GM03348 (cell line): ENCODE results near the gene BCDIN3D.

Experiments
- DNase-seq: peaks from one replicate; pipeline ENCODE4 v3.0.0; 2012; ENCODE audit warnings: low spot score

Gene BCDIN3D

DNA sequence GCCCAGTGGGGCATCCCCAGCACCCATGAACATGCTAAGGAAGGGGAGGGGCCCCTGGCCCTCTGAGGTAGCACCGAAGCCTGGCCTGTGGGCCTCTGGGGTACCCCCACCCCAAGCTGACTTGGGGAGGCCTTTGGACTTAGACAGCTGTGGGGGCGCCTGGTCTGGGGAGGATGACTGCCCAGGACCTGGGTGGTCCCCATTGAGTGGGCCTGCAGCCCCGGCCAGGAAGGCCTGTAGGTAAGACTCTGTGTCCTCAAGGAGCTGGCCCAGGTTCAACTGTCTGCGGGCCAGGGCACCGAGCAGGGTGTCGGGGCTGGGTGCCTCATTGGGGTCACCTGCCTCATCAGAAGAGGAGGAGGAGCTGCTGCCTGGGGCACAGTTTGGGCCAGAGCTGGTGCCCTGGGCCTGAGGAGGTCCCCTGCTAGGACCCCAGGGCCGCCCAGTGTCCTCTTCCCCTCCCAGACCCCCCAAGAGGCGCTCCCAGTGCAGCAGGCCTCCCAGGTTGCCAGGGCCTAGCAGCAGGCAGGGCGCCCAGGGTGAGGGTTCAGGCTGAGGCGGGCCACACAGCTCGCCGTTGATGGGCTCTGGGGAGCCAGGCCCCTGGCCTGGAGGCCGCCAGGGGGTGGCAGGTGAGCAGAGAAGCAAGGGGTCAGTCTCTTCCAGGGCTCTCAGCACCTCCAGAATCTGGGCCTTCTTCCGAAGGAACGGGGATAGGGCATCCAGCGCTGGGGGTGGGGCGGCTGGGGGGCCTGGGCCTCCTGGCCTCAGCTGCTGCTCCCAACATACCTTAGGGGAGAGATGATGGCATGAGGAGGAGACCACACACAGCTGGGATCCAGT, 46.1 kb downstream of the BCDIN3D start:
- DNase-seq = no peak

DNA sequence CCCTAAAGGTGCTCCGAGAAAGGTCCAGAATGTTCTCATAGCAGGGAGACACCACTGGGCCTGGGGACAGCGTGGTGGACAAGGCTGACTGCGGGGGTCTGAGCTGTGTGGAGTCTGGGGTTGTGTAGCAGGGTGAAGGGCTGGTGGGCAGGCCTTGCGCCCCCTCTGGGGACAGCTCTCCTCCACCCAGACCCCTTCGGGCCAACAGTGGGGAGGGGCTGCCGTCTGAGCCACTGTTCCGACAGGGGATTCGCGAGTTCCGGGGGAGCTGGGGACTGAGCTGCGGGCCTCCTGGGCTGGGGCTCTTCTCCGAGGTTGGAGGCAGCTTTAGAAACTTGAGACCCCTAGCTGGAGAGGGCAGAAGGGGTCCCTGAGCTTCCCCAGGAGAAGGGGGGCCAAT, 46.8 kb downstream of the BCDIN3D start:
- DNase-seq = no peak

DNA sequence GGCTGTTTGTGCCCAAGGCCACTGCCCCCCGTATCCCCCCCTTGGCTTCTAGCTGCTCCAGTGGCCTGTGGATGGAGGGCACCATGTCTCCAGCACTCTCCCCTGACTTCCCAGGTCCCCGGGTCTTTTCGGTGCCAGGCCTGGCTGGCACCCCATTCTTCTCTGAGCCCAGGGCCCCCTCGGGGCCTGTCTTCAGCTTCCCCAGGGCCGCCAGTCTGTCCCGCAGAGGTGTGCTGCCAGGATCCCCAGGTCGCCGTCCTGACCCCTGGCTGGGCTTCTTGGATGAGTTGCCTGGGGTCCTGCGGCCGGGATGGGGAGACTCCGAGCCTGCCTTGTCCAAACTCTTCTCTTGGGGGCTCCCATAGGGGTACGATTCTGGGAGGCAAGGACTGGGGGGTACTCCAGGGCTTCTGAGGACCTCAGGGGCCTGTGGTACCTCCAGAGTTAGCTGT, 47.2 kb downstream of the BCDIN3D start:
- DNase-seq = no peak

DNA sequence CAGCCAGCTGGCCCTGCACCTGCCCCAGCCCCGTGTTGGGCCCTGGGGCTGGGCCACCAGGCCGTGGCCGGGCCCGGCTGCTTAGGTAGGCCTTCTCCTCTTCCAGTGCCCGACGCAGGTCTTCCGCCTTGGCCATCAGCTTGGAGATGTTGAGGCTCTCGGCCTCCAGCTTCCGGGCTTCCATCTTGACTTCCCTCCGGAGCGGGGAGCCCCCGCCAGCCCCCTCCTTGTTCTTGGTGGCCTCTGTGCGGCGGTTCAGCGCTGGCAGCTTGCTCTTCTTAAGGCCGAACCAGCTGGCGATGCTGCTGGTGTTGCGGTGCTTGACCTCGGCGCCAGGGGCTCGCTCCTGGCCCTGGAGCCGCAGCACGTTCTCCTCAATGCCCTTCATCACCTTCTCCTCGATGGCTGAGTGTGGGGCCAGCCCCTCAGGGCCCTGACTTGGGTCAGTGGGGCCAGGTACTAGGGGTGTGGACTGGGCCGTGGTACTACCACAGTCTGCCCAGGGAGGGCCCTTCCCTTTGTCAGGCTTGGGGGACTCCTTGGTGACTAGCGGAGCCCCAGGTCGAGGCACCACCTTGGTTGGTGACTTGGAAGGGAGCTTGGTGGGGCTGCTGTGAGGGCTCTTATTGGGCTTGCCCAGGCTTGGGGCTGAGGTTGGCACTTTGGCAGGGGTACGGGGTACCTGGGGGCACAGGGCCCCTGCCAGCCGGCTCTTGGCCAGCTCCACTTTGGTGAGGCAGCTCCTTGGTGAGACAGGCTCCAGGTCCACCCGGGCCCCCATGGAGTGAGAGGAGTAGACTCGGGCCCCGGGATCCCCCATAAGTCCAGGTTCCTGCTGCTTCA, 47.9 kb downstream of the BCDIN3D start:
- no peak for DNase-seq

DNA sequence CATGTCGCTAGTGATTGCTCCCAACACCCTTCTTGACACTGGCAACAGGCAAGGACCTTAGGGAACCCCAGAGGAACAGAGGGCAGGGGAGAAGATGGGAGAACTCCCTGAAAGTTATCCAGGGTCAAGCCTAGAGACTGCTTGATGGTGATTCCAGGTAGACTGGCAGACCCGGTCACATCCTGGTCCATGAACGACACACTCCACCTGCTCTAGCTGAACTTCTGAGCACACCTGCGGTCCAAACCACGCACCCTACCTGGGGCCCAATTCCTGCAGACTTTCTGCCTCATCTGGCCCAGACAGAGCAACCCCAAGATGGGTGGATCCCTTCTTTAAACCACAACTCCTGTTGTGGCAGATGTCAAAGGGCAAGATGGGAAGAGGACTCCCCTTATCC, 48.9 kb downstream of the BCDIN3D start:
- no peak for DNase-seq

DNA sequence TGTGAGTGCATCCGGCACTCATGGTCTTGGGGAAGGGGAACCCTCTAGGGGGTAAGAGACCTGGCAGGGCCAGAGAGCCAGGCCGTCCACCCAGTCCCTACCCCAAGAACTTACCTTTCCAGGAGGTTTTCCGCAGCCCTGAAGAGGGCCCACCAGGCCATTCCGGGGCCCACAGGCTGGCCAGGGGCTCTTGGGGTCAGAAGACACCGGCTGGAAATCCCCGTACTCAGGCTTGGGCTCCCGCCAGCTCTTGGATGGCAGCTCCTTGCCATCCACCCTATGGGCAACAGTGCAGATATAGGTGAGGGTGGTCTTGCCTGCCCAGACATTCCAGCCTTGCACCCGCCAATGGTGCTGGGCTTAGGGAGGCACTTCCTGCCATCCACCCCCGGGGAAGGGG, 49.3 kb downstream of the BCDIN3D start:
- DNase-seq = no peak

DNA sequence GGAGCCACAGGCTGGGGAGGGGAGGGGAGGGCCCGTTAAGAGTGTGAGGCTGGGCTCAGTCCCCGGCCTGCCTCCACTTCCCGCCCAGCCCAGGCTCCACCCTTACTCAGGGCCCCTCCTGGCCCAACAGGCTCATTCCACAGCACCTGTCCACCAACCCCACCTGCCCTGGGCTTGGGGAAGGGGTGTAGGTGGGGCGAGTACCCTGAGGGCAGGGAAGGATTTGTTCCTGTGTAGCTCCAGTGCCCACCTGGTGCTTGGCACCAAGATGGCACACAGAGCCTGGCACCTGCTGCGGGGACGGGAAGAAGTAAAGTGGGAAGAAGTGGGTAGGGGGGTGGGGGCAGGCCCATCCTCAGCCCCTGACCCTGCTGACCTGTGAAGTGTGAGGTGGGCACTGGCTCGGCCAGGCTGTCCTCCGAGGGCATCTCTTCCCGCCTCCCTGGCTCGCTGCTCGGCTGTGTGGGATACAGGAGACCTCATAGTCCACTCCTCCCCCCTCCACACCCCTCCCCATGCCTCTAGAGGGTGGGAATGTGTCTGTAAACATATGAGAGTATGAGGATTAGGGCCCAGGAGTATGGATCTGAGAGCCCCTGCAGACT, 49.8 kb downstream of the BCDIN3D start:
- DNase-seq = no peak

DNA sequence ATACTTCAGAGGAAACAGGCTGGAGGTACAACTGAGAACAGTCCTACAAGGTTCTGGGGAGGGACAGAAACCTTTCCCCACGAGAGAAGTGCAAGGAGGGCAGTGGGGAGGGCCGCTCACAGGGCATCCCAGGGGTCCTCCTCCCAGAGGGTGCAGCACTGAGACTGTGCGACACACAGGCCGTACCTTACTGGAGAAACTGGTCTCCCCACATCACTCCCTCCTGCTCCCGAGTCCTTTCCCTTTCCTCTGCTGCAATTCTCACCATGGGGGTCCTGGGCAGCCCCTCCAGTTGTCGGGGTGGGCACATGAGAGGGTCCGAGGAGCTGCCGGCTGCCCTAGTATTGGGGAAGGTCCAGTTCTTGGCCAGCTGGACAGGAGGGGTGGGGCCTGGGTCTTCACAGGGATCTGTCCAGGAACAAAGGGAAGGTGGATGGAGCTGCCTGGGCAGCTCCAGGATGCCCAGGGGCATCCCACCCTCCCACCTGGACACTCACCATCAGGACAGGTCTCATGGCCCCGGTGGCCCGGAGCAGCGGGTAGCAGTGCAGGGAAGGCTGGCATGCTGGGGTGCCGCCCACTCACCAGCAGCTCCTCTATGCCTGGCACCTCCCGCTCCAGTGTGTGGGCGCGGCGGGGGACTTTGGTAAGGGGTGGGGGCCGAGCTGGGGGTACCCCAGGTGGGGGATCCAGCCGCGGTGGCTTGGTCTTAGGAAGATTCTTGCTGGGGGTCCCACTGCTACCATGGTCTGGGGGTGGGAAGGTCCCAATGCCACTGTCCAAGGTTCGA, 50.5 kb downstream of the BCDIN3D start:
- DNase-seq = no peak

DNA sequence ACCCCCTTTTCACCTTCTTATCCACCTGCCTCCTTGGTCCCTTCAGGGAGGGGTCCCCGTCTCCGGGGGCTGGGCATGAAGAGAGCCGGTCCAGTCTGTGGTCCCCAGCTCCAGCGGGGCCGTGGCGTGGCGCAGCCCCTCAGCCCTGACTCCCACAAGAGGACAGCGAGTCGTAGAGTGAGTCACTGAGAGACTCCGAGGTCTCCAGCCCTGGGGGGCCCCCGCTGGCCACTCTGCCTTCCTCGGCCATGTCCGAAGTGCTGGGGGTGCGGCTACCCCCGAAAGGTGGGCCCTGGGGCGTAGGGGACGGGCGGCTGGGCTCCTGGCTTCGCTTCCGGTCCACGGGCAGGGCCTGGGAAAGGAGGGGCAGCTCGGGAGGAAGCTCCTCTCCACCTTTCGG, 51.2 kb downstream of the BCDIN3D start:
- DNase-seq = no peak

DNA sequence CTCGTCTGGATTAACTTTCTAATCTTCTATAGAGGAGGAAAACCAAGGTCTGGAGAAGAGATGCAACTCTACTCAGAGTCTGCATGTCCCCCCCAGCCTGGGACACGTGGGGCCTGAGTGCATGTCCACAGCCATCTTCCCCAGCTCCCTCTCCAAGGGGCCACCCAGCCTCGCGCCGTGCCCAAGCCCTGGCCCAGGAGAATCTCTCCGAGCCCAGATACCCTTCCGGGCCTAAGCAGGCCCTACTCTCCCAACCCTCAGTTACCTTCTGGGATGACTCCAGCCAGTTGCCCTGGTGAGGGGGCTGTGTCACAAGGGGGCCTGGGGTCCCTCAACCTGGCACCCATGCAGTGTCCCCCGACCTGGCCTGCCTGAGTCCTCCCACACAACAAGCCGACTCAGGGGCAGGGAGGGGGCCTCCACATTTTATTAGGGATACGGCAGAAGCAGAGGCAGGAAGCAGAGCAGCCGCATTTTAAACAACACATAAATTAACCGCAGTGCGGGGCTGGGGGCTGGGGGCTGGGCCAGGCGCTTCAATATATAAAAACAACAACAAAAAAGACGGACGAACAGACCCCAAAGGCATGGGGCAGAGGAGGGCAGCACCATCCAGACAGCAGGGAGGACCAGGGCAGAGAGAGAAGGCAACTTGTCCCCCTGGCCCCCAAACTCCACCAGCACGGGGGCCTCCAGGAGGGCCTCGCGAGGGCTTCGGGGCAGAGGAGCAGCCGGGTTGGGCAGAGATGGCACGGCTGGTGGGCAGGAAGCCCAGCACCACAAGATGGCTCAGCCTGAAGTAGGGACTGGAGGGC, 52.0 kb downstream of the BCDIN3D start:
- DNase-seq = no peak

DNA sequence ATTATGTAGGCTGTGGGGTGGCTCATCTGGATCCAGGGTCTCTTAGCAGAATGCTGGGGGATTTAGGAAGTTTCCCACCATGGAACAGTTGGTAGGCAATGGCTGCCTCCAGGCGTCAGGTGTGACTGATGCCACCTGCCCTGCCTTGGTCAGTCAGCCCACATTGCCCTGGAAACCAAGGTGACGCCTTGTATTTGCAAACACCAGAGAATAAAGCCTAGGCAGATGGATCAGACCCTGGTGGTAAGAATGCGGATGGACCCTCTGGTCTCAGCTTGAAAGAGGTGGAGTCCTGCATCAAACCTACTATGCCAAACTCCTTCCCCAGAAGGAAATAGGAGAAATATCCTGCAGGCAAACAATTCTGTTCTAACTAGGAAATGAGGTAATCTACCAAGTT, 52.9 kb downstream of the BCDIN3D start:
- no peak for DNase-seq

DNA sequence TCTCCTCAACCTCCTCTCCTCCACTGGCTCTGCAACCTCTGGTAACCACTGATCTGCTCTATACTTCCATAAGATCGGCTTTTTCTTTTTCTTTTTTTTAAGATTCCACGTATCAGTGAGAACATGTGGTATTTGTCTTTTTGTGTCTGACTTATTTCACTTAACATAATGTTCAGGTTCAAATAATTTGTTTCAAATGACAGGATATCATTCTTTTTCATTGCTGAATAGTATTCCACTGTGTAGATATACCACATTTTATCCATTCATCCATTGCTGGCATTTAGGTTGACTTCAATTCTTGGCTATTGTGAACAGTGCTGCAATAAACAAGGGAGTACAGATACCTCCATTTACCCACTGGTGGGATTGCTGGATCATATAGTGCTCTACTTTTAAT, 55.2 kb downstream of the BCDIN3D start:
- no peak for DNase-seq
